ENCODE measurements around the gene SMS.

DNA sequence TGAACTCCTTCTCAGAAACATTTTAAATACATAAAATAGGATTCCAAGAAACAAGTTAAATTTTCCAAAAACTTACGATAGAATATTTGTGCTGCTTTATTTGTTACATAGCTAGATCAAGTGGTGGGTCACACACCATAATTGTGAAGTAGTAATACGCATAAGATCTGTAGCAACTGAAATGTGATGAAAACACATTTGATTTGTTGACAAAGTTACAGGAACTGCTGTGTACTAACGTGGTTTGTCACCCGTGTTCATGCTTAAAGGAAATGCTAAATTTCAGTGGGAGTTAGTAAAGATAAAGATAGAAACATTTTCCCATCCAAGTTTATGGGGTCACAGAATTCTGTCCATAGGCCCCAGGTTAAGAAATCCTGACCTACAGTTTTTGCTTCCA is 57.5 kb downstream of the SMS start:
- TF ChIP-seq CTCF (IDR thresholded peaks at IDR 0.05; ENCODE audit: insufficient read depth, low read depth, low read length) (no peak), EZH2 (IDR thresholded peaks at IDR 0.05; ENCODE audit: insufficient read depth, low read length) (no peak)

All from astrocyte (in vitro differentiated cells and primary cell).